GM11168 (cell line): ENCODE data around the gene ANKRD45.
"Not testable (repeated sequence)": the region's sequence is repeated elsewhere in the genome, so short reads cannot be mapped to it uniquely, and the experiment has no call there.

Experiments used
- in situ Hi-C: fragments of 300-500 bp; cut with MboI; formaldehyde crosslinking; loops from one replicate; pipeline ENCODE4 v1.12.0; 2022; ENCODE audit warnings: low sequenced_read_pairs; ENCODE audit not compliant: unreplicated experiment

Gene ANKRD45, protein sequence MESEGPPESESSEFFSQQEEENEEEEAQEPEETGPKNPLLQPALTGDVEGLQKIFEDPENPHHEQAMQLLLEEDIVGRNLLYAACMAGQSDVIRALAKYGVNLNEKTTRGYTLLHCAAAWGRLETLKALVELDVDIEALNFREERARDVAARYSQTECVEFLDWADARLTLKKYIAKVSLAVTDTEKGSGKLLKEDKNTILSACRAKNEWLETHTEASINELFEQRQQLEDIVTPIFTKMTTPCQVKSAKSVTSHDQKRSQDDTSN

DNA sequence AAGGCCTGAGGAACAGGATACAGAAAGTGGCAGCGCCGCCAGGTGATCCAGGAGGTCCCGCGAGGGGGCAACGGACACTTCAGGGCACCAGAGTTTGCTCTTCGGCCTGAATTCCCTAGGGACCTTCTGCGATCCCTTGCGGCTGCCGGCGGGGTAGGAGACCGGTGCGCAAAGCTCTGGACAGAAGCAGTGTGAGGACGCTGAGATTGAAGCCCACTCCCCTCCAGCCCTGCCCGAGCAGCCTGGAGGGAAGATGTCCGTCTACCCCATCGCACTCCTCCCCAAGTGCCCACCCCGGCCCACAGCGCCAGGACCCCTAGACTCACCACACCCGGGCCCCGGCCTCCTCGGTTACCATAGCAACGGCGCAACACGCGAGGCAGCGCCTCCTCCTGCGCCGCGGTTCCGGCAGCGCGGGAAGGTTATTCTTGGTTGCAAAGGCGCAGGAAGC, at the start of gene ANKRD45:
ANKRD45 (minus strand) TSS at position 361 of the 451 bp plus-strand sequence. CDS start 10,433 bp downstream, outside the sequence.
- in situ Hi-C loops, result no loop called here

DNA sequence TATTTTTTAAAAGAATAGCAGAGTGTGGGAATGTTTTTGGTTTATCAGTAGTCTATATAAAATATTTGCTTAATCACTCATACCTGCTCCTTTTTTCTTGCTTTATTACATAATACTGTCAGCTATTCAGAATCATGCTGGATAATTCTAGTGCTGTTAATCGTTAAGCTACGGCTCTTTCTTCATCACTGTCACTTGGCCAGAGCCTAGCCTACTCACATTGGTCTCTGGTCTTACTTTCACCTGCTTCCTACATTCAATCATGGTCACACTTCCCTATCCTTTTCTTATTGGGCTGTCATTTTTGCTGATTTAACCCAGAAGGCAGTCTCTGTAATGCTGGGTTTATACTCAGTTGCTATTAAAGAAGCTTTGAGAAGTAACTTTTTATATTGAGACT, 47.6 kb upstream of the ANKRD45 start:
- in situ Hi-C loops, result no loop called here

DNA sequence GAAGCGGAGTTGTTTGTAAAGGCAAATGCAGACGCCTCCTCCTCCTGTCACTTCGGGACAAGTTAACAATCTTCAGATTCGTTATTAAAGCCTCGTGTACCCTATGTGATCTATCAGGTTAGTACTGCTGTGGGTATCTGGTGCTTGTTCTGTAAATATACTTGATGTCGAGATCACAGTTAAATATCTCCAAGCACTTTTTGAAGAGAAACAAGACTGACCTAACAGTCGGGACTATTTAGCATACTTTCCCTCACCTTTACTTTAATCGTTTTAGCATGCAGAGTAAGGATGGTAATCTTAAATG, 45.8 kb upstream of the ANKRD45 start:
- in situ Hi-C loops, result no loop called here

DNA sequence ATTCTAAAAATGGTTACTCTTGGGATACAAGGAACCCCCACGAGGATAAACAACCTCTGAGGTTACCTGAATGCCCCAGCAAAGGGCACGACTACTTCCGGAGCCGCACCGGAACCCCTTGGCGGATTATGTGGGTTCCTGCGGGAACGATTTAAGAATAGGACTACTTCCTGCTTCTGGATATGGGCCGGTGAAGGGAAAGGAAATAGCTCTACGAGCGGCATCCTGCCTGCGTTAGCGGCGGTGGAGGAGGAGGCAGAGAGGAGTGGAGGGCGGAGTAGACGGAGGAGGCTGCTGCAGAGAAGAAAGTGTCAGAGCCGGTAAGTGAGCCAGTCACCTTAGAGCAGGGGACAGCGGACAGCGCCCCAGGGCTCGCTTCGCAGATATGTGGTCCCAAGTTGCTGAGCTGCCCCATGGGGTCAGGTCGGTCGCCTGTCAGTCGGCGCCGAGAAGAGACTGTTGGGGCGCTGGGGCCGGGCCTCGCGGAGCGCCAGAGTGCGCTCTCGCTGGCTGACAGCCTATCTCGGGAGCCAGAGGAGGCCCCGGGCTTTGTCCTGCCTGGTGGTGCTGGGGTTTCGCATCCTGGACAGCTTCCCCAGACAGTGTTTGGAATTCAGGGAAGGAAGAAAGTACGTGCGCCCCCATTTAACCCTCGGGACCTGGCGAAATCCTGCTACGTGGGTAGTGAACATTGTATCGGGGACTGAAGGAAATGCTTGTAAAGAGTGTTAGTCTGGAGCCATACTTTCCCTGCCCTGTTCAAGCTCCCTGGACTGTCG, 45.3 kb upstream of the ANKRD45 start, which contains the start of gene KLHL20:
KLHL20 (plus strand) TSS at position 223 of the 779 bp plus-strand sequence. CDS start 1,063 bp downstream, outside the sequence.
- in situ Hi-C loops, result no loop called here

GRCh38 chr1:173714441-173714758, 44.7 kb upstream of the ANKRD45 start:
- in situ Hi-C loops, result no loop called here

- in situ Hi-C loops, result no loop called here
Measured at GRCh38 chr1:173708787-173709186, 39.1 kb upstream of the ANKRD45 start.

- in situ Hi-C loops, result no loop called here
Measured at GRCh38 chr1:173705117-173705516, 35.5 kb upstream of the ANKRD45 start.

- in situ Hi-C loops, result no loop called here
Measured at GRCh38 chr1:173702736-173703135, 33.1 kb upstream of the ANKRD45 start.

DNA sequence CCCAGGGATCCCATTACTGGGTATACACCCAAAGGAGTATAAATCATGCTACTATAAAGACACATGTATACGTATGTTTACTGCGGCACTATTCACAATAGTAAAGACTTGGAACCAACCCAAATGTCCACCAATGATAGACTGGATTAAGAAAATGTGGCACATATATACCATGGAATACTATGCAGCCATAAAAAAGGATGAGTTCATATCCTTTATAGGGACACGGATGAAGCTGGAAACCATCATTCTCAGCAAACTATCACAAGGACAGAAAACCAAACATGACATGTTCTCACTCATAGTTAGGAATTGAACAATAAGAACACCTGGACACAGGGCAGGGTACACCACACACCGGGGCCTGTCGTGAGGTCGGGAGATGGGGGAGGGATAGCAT, 31.6 kb upstream of the ANKRD45 start:
- in situ Hi-C loops, result not testable (repeated sequence)

DNA sequence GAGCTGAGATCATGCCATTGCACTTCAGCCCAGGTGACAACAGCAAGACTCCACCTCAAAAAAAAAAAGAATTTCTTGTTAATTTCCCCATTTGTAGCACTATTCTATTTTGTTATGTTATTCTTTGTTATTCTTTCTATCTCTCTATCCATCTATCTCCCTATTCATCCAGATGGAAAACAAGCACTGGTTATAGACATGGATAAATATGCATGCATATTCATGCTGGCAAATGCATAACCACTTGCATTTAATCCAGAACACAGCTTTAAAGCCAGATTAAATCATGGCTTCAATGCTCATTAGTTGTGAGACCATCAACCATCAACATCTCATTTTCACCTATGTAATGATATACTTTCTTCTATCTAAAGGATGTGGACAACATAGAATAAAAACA, 23.6 kb upstream of the ANKRD45 start:
- in situ Hi-C loops, result no loop called here

DNA sequence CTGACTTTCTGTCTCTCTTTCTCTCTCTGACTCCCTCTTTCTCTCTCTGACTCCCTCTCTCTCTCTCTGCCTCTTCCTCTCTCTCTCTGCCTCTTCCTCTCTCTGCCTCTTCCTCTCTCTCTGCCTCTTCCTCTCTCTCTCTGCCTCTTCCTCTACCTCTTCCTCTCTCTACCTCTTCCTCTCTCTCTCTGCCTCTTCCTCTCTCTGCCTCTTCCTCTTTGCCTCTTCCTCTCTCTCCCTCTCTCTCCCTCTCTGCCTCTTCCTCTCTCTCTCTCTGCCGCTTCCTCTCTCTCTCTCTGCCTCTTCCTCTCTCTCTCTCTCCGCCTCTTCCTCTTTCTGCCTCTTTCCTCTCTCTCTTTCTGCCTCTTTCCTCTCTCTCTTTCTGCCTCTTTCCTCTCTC, 18.6 kb upstream of the ANKRD45 start:
- in situ Hi-C loops, result no loop called here

DNA sequence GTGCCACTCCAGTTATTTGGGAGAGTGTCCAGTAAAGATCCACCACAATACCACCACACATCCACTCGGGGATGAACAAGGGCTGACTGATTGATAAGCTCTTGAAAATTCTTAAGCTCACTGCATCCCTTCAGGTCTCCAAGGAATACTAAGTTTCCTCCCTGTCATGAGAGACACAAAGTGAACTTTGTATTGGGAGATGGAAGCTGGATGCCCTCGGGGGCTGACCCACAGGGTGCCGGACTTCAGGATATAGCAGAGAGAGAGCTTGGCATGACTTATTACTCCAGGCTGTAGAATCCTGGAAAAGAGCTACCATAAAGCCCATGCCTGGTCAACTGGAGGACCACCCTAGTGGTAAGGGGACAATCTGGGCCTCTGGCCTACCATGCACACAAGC, 15.5 kb upstream of the ANKRD45 start:
- in situ Hi-C loops, result not testable (repeated sequence)

DNA sequence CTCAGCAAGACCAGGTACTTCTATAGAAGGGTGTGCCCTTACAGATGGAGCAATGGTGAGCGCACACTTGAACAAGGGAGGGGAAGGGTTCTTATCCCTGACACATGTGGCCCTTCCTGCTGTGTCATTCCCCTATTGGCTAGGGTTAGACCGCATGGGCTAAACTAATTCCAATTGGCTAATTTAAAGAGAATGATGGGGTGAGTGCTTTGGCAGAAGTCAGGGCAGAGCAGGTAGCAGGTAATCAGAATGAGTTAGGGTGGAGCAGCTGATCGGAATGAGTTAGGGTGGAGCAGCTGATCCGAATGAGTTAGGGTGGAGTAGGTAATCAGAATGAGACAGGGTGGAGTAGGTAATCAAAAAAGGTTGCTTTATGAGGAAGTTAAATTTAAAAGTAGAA, 14.2 kb upstream of the ANKRD45 start:
- in situ Hi-C loops, result not testable (repeated sequence)

- in situ Hi-C loops, result no loop called here
Measured at GRCh38 chr1:173682184-173682583, 12.5 kb upstream of the ANKRD45 start.

DNA sequence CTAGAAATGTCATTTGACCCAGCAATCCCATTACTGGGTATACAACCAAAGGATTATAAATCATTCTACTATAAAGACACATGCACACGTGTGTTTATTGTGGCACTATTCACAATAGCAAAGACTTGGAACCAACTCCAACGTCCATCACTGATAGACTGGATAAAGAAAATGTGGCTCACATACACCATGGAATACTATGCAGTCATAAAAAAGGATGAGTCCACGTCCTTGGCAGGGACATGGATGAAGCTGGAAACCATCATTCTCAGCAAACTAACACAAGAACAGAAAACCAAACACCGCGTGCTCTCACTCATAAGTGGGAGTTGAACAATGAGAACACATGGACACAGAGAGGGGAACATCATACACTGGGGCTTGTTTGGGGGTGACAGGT, 10.5 kb upstream of the ANKRD45 start:
- in situ Hi-C loops, result not testable (repeated sequence)

DNA sequence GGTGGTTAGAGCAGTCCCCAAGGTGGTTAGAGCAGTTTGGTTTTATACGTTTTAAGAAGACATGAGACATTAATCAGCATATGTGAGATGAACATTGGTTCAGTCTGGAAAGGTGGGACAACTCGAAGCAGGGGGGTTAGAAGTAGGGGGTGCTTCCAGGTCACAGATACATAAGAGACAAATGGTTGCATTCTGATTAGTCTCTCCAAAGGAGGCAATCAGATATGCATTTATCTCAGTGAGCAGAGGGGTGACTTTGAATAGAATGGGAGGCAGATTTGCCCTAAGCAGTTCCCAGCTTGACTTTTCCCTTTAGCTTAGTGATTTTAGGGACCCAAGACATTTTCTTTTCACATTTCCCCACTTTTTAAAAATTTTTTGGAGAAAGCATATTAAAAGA, 4.8 kb upstream of the ANKRD45 start:
- in situ Hi-C loops, result not testable (repeated sequence)

- in situ Hi-C loops, result no loop called here
Measured at GRCh38 chr1:173666646-173667045, 3.0 kb downstream of the ANKRD45 start.

DNA sequence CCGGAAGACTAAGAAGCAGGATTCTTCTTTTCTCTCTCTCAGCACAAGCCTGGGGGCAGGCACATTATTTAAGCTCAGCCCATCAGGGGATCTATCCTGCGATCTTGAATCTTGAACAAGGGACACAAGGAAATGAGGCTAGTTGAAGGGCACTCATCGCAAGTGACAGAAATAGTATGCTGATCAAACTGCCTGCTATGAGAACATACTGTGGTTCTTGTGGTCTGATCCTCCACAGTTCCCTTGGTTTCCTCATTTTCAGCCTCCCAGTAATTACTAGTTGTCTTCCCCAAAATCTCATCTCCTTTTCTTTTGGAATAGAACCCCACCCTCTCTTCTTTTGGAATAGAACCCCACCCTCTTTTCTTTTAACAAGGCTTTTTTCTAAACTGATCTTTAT, 6.5 kb downstream of the ANKRD45 start:
- in situ Hi-C loops, result no loop called here

GRCh38 chr1:173661763-173662162, 7.9 kb downstream of the ANKRD45 start:
- in situ Hi-C loops, result no loop called here

DNA sequence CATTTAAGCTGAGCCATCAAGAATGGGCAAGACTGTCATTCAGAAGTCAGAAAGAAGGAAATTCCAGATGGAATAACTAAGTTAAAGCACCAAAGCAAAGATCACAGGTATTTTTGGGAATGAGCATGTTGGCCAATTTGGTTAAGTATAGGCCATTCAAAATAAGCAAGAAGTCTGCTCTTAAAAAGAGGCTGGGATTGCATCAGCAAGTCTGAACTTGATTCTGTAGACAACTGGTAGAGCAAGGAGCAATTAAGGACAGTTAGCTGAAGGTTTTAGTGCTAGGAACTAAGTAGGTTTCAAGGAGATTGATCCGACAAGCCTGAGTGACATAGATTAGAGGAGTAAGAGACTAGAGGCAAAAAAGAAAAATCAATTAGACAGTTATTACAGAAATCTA, 8.4 kb downstream of the ANKRD45 start:
- in situ Hi-C loops, result no loop called here

GRCh38 chr1:173660306-173660705, 9.3 kb downstream of the ANKRD45 start:
- in situ Hi-C loops, result no loop called here
